Measurements from ENCODE around the gene FGFR3. TPM values are rescaled to one million over a fixed set of nuclear protein-coding genes. Genes with fewer than 3 reads are reported as not detected.

Gene FGFR3
- total RNA-seq, 1 donor from 2014 or later = 32.1 TPM

DNA sequence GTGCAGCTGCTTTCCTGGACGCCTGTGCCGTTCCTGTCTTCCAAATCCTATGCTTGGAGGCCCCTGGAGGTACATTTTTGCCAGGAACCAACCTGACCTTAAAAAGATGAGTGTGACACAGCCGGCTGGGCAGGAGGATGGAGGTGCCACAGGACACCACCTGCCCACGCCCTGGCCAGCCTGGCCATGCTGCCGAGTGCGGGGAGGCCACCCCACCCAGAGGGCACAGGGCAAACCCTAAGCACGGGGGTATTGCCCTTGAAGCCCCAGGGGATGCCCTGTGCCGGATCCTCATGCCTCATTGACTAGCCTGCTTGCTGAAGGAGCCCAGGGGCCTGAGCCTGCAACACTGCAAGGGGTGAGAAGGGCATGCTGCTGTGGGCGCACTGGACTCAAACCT is 20.1 kb downstream of the FGFR3 start:
- no peak overlapping the region for H3K4me3 ChIP-seq
- no peak for ATAC-seq
- intact Hi-C loops (cut with DNase I) = no loop called here
- TF ChIP-seq CTCF (IDR thresholded peaks at IDR 0.05) = no peak
- DNase-seq = no peak
- H3K27ac ChIP-seq = no peak overlapping the region
- H3K4me1 ChIP-seq = peaks cover 8% of the 10 kb centered on the region
- H3K27me3 ChIP-seq = no peaks in the 10 kb centered on the region
- H3K36me3 ChIP-seq = peaks cover 49% of the 10 kb centered on the region
- H3K9me3 ChIP-seq = no peaks in the 10 kb centered on the region

DNA sequence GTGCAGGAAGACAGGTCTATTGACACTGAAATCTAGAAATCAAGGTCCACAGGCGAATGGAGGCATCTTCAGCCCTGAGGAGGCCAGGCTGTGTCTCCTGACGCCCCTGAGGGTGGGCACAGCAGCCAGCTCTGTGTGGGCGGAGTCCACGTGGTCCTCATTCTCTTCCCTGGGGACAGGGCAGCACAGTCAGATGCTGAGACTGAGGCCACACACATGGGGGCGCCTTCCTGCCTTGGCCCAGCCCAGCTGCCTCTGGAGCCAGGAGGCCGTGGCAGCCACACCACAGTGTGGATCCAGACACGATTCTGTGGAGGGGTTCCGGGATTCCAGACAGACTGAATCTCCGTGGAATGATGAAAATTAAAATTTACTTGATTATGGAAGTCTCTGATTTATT is 20.8 kb downstream of the FGFR3 start:
- H3K9me3 ChIP-seq = no peaks in the 10 kb centered on the region
- DNase-seq (no peak), ATAC-seq (no peak)
- H3K27me3 ChIP-seq = no peaks in the 10 kb centered on the region
- peaks cover 8% of the 10 kb centered on the region for H3K4me1 ChIP-seq
- peaks cover 56% of the 10 kb centered on the region for H3K36me3 ChIP-seq
- H3K27ac ChIP-seq = no peak overlapping the region
- no peak overlapping the region for H3K4me3 ChIP-seq
- no peak for TF ChIP-seq CTCF (IDR thresholded peaks at IDR 0.05)
- intact Hi-C loops (cut with DNase I) = no loop called here

DNA sequence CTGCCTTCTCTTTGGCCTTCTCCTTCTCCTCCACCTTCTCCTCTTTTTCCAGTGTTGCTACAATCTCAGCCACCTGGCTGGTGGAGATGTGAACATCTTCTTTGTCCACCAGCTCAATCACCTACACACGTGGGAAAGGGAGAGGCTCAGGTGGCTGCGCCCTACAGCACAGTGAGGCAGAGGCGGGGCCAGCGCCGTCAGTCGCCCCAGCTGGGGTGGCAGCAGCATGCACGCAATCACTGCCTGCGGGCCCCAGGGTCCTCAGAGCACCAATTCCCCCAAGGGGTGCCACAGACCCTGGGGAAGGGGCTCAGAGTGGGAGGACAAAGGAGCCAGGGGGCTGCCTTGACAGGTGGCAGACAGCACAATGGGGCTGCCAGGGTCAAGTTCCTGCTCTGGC is 21.4 kb downstream of the FGFR3 start:
- ATAC-seq (no peak), DNase-seq (no peak)

DNA sequence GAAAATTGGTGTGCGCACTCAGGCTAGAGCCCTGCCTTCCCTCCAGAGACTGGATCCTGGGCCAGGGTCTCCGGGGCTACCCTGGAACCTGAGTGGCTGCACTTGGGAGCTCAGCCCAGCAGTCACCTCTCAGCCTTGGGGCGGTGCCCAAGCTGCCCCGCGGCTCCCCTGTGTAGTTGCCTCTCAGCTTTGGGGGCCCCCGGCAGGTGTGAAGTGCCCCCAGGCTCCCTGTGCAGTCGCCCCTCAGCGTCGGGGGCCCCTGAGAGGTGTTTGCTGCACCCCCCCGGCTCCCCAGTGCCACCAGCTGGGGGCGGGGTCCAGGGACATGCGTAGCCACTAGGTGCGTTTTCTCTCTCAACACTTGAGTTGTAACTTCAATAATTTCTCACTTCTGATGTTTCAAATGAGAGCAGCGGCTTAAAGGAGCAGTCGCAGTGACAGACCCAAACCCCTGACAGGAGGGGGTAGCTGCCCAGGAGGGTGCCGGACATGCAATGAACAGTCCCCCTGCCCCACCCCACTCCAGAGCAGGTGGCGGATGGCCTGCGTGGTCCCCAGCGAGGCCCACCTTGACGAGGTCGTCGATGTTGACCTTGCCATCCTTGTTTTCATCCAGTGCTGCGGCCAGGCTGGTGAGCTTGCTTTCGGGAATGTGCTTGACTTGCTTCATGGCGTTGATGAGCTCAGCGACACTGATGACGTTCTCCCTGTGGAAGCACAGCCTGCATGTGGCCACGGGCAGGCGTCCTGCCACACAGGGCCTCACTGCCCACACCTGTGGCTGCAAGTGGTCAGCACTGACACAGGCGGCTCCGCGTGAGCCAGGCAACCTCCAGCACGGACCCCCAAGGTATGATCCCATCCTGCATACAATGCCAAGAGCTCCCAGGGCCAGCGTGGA is 22.3 kb downstream of the FGFR3 start:
- H3K4me1 ChIP-seq = peaks cover 8% of the 10 kb centered on the region
- DNase-seq (no peak), ATAC-seq (no peak)
- no peak overlapping the region for H3K27ac ChIP-seq
- intact Hi-C loops (cut with DNase I) = no loop called here
- no peaks in the 10 kb centered on the region for H3K27me3 ChIP-seq
- H3K4me3 ChIP-seq = no peak overlapping the region
- H3K36me3 ChIP-seq = peaks cover 64% of the 10 kb centered on the region
- H3K9me3 ChIP-seq = no peaks in the 10 kb centered on the region
- no peak for TF ChIP-seq CTCF (IDR thresholded peaks at IDR 0.05)

More for the DNA sequence above, 21.4 kb downstream of the FGFR3 start:
- no peaks in the 10 kb centered on the region for H3K27me3 ChIP-seq
- peaks cover 57% of the 10 kb centered on the region for H3K36me3 ChIP-seq
- TF ChIP-seq CTCF (IDR thresholded peaks at IDR 0.05) = no peak
- no peaks in the 10 kb centered on the region for H3K9me3 ChIP-seq
- H3K4me3 ChIP-seq = no peak overlapping the region
- intact Hi-C loops (cut with DNase I) = no loop called here
- H3K4me1 ChIP-seq = peaks cover 8% of the 10 kb centered on the region
- H3K27ac ChIP-seq = no peak overlapping the region

GRCh38 chr4:1815997-1816860 is 23.1 kb downstream of the FGFR3 start:
- DNase-seq (no peak), ATAC-seq (no peak)
- peaks cover 72% of the 10 kb centered on the region for H3K36me3 ChIP-seq
- TF ChIP-seq CTCF (IDR thresholded peaks at IDR 0.05) = no peak
- peaks cover 8% of the 10 kb centered on the region for H3K4me1 ChIP-seq
- H3K27ac ChIP-seq = no peak overlapping the region
- no peak overlapping the region for H3K4me3 ChIP-seq
- intact Hi-C loops (cut with DNase I) = no loop called here
- H3K27me3 ChIP-seq = no peaks in the 10 kb centered on the region
- no peaks in the 10 kb centered on the region for H3K9me3 ChIP-seq

Measured in upper lobe of right lung (tissue), 1 donor.